Endothelial cell of umbilical vein (primary cell): ENCODE measurements around the gene LUC7L2. TPM values are rescaled to one million over a fixed set of nuclear protein-coding genes. Genes with fewer than 3 reads are reported as not detected.

Experiments used
- BruUV-seq: library from RNA; stranded (reverse); fragments of 400-500 nt; replicated peaks from 2 replicates; lab custom pipeline; 2021; lab: Mats Ljungman, UMichigan
- CTCF ChIA-PET: fragments of 300-600, 350-600 bp; sonication (Branson Sonifier 250); formaldehyde crosslinking; loops from one replicate; lab custom pipeline; 2021; ENCODE audit warnings: antibody characterized with exemption, inconsistent platforms; lab: Charles Lee
- POLR2A ChIA-PET: fragments of 300-600, 350-600 bp; sonication (Branson Sonifier 250); formaldehyde crosslinking; loops from one replicate; lab custom pipeline; 2021; ENCODE audit warnings: antibody characterized with exemption, inconsistent platforms; lab: Charles Lee
- DNase-seq: peaks from one replicate; pipeline ENCODE4 v3.0.0-alpha.2; 2011; ENCODE audit warnings: low read depth, low spot score
- FAIRE-seq: peaks from 2 replicates; lab custom pipeline; 2011; peaks lifted over from hg19 to GRCh38; lab: Jason Lieb, UNC
- H2AFZ ChIP-seq: 2 replicates; pipeline ENCODE4 v1.6.0; 2012; ENCODE audit warnings: low read depth, low read length, control low read depth, inconsistent platforms
- H3K27ac ChIP-seq: 2 replicates; pipeline ENCODE4 v1.5.1; 2011; ENCODE audit warnings: low read depth, mild to moderate bottlenecking, control low read depth, low read length, moderate library complexity; ENCODE audit not compliant: insufficient read depth
- H3K27me3 ChIP-seq, 2 experiments: 2 replicates each; pipeline versions ENCODE4 v1.6.0 to v1.6.1; 2011; ENCODE audit warnings: low read length in 2 of 2, mixed read lengths in 1 of 2; ENCODE audit not compliant: control insufficient read depth in 2 of 2, insufficient read depth in 2 of 2
- H3K36me3 ChIP-seq, 2 experiments: 2 replicates in 1 of 2; 3 replicates in 1 of 2; pipeline ENCODE4 v1.5.1; 2011; ENCODE audit warnings: low read length in 2 of 2, mild to moderate bottlenecking in 1 of 2, moderate library complexity in 1 of 2; ENCODE audit not compliant: control insufficient read depth in 2 of 2, insufficient read depth in 2 of 2; ENCODE audit errors: extremely low read depth in 1 of 2
- H3K4me1 ChIP-seq: 3 replicates; pipeline ENCODE4 v1.5.1; 2011; ENCODE audit warnings: mild to moderate bottlenecking, low read length; ENCODE audit not compliant: control insufficient read depth, insufficient read depth; ENCODE audit errors: extremely low read depth
- H3K4me2 ChIP-seq: 2 replicates; pipeline ENCODE4 v1.6.1; 2011; ENCODE audit warnings: low read length, control low read depth, mixed read lengths; ENCODE audit not compliant: insufficient read depth
- H3K4me3 ChIP-seq, 3 experiments: fragments of 200-600 bp in 1 of 3; sonication (generic), shearing (Covaris generic) in 1 of 3; replicated peaks in 1 of 3; 2 replicates each; pipeline ENCODE4 v1.5.1; 2011 to 2016; ENCODE audit warnings: control low read depth in 3 of 3, low read length in 3 of 3, mild to moderate bottlenecking in 2 of 3, inconsistent platforms in 1 of 3, low read depth in 1 of 3, moderate library complexity in 1 of 3; ENCODE audit not compliant: insufficient read depth in 1 of 3
- H3K79me2 ChIP-seq: 2 replicates; pipeline ENCODE4 v1.6.0; 2012; ENCODE audit warnings: low read length, inconsistent platforms; ENCODE audit not compliant: control insufficient read depth, insufficient read depth
- H3K9ac ChIP-seq: replicated peaks from 2 replicates; pipeline ENCODE3; 2011; ENCODE audit warnings: low read length, control low read depth; ENCODE audit not compliant: insufficient read depth; ENCODE audit errors: extremely low read depth
- H3K9me1 ChIP-seq: replicated peaks from 3 replicates; pipeline ENCODE4 v1.6.0; 2011; ENCODE audit warnings: mild to moderate bottlenecking, low read length; ENCODE audit not compliant: control insufficient read depth, insufficient read depth; ENCODE audit errors: extremely low read depth
- H3K9me3 ChIP-seq: replicated peaks from 2 replicates; pipeline ENCODE4 v1.5.1; 2012; ENCODE audit warnings: low read length, inconsistent platforms; ENCODE audit not compliant: control insufficient read depth, insufficient read depth
- H4K20me1 ChIP-seq: replicated peaks from 2 replicates; pipeline ENCODE3; 2011; ENCODE audit warnings: mild to moderate bottlenecking, low read length; ENCODE audit not compliant: control insufficient read depth, insufficient read depth; ENCODE audit errors: extremely low read depth
- CTCF ChIP-seq, 2 donors: IDR thresholded peaks; 1 replicate in 1 of 2; 2 replicates in 1 of 2; pipeline ENCODE4 v1.5.1; 2011; ENCODE audit warnings: low read length in 2 of 2, mild to moderate bottlenecking in 2 of 2, moderate library complexity in 2 of 2, control low read depth in 1 of 2, inconsistent platforms in 1 of 2, low read depth in 1 of 2; ENCODE audit not compliant: insufficient read depth in 1 of 2; ENCODE audit errors: extremely low read depth in 1 of 2
- EZH2 ChIP-seq: IDR thresholded peaks from 2 replicates; pipeline ENCODE4 v1.6.1; 2012; ENCODE audit warnings: borderline replicate concordance, low read depth, mild to moderate bottlenecking, moderate library complexity, low read length, inconsistent platforms; ENCODE audit not compliant: severe bottlenecking
- FOS ChIP-seq: IDR thresholded peaks from 2 replicates; pipeline ENCODE4 v1.6.1; 2011; ENCODE audit warnings: mild to moderate bottlenecking, low read length, moderate library complexity, borderline replicate concordance; ENCODE audit not compliant: insufficient read depth
- GATA2 ChIP-seq: IDR thresholded peaks from 2 replicates; pipeline ENCODE4 v1.7.0; 2011; ENCODE audit warnings: low read depth, mild to moderate bottlenecking, moderate library complexity, mixed read lengths, low read length; ENCODE audit not compliant: insufficient read length, insufficient read depth
- JUN ChIP-seq: IDR thresholded peaks from 2 replicates; pipeline ENCODE4 v1.6.1; 2011; ENCODE audit warnings: borderline replicate concordance, low read depth; ENCODE audit not compliant: insufficient read length, insufficient read depth
- MAX ChIP-seq: IDR thresholded peaks from 2 replicates; pipeline ENCODE4 v1.6.1; 2011; ENCODE audit not compliant: insufficient read depth, insufficient read length
- MYC ChIP-seq: IDR thresholded peaks from one replicate; pipeline ENCODE4 v1.6.1; 2011; ENCODE audit warnings: mild to moderate bottlenecking, low read depth, low read length
- POLR2A ChIP-seq: IDR thresholded peaks from 2 replicates; pipeline ENCODE4 v1.6.1; 2012; ENCODE audit warnings: low read depth, mild to moderate bottlenecking, control low read depth, low read length
- POLR2AphosphoS5 ChIP-seq: IDR thresholded peaks from 2 replicates; pipeline ENCODE4 v1.6.1; 2012; ENCODE audit warnings: low read depth, mild to moderate bottlenecking, control low read depth, low read length, moderate library complexity; ENCODE audit not compliant: insufficient read depth
- dilution Hi-C: fragments of 300-500 bp; cut with MboI; formaldehyde crosslinking; loops from one replicate; pipeline ENCODE4 v1.15.0; 2019; ENCODE audit warnings: low sequenced_read_pairs; ENCODE audit not compliant: extremely low pct_ligation_motif_present
- intact Hi-C: fragments of 100-400 bp; cut with micrococcal nuclease; formaldehyde crosslinking; loops from one replicate; pipeline ENCODE4 v1.10.0; 2022
- polyA plus RNA-seq, 4 experiments: library from polyadenylated mRNA; depleted of rRNA in 3 of 4; stranded (reverse) in 3 of 4; unstranded in 1 of 4; fragments of >200 nt; gene quantifications; 2 replicates each; pipeline versions ENCODE4 v1.2.1 to v1.2.3, GENCODE V29; 2011 to 2012; ENCODE audit warnings: missing spikeins in 1 of 4
- total RNA-seq: library from RNA; stranded (reverse); gene quantifications from 2 replicates; pipeline ENCODE4 v1.2.3, GENCODE V29; 2021

The LUC7L2 gene
- total and polyA plus RNA-seq, 2 donors (not counting 3 experiments of a cell fraction or from before 2014, with no cell fraction given) = 28.0 to 85.8 TPM

- FAIRE-seq (no peak), DNase-seq (no peak)
- H4K20me1 ChIP-seq = peaks cover 20% of the 10 kb centered on the region
- H3K9ac ChIP-seq = no peak overlapping the region
- no peak overlapping the region for H3K27ac ChIP-seq
- H3K4me1 ChIP-seq = no peaks in the 10 kb centered on the region
- CTCF ChIA-PET = interaction anchor here (0.6 to 0.7 kb wide), 2 partner anchors 15 to 35 kb away, joined by 3 read pairs; no protein-coding TSS in a partner anchor
- no TSS peak for BruUV-seq
- dilution Hi-C loops = no loop called here
- H2AFZ ChIP-seq = no peak overlapping the region
- H3K4me3 ChIP-seq = no peak overlapping the region
- H3K9me3 ChIP-seq = no peaks in the 10 kb centered on the region
- H3K79me2 ChIP-seq = peaks cover 100% of the 10 kb centered on the region
- H3K36me3 ChIP-seq = peaks cover 2 to 14% of the 10 kb centered on the region in 2 experiments
- POLR2A ChIA-PET = no interaction called here
- TF ChIP-seq GATA2 (no peak), FOS (no peak), EZH2 (no peak), MYC (no peak), MAX (no peak), POLR2A (no peak), POLR2AphosphoS5 (no peak), CTCF (IDR thresholded peaks at IDR 0.05; ENCODE audit: extremely low read depth in 1 of 2, insufficient read depth in 1 of 2, low read depth in 1 of 2, low read length in 2 of 2) (no peak), JUN (no peak)
- no peaks in the 10 kb centered on the region for H3K27me3 ChIP-seq
- H3K4me2 ChIP-seq = no peak overlapping the region
- intact Hi-C loops = no loop called here
- peaks cover 2% of the 10 kb centered on the region for H3K9me1 ChIP-seq
Observed at GRCh38 chr7:139370943-139371313, 11.2 kb downstream of the LUC7L2 start.
